ENCODE data around the gene MTAP. TPM values are rescaled to one million over a fixed set of nuclear protein-coding genes. Genes with fewer than 3 reads are reported as not detected.

Gene MTAP
- total RNA-seq, 1 experiment from 2014 or later, result 84.3 TPM

- TF ChIP-seq CDX4 (CRISPR knock-in tag; IDR thresholded peaks at IDR 0.05; ENCODE audit: borderline replicate concordance) (no peak), ZNF281 (CRISPR knock-in tag; IDR thresholded peaks at IDR 0.05) (no peak), GTF2I (CRISPR knock-in tag; conservative IDR thresholded peaks at IDR 0.05) (no peak), SMAD4 (CRISPR knock-in tag; IDR thresholded peaks at IDR 0.05) (no peak), NFYB (CRISPR knock-in tag; conservative IDR thresholded peaks at IDR 0.05; ENCODE audit: low read depth) (no peak), TCF7 (CRISPR knock-in tag; IDR thresholded peaks at IDR 0.05; ENCODE audit: low read depth) (no peak), KAT7 (CRISPR knock-in tag; IDR thresholded peaks at IDR 0.05; ENCODE audit: borderline replicate concordance) (no peak), ZNF263 (CRISPR knock-in tag; IDR thresholded peaks at IDR 0.05; ENCODE audit: low read depth) (no peak), MLX (CRISPR knock-in tag; IDR thresholded peaks at IDR 0.05) (no peak), TEAD1 (CRISPR knock-in tag; IDR thresholded peaks at IDR 0.05) (no peak), ZBTB21 (CRISPR knock-in tag; IDR thresholded peaks at IDR 0.05; ENCODE audit: borderline replicate concordance) (no peak), ZBTB43 (CRISPR knock-in tag; IDR thresholded peaks at IDR 0.05) (no peak)
These were observed 9.5 kb downstream of the MTAP start (continued) for GRCh38 chr9:21811914-21812313.

GRCh38 chr9:21812415-21812814 lies 10.0 kb downstream of the MTAP start:
- CTCF ChIA-PET, result interaction anchor here (1.2 to 3.0 kb wide), 6 partner anchors 10 to 432 kb away, joined by 4 to 11 read pairs (median 5); partner anchors contain the start of gene MTAP
- peaks cover 56% of the 10 kb centered on the region for H3K36me3 Mint-ChIP-seq
- H3K4me3 Mint-ChIP-seq, result no peak overlapping the region
- H3K27ac Mint-ChIP-seq, result no peak overlapping the region
- ATAC-seq, result no peak
- POLR2A ChIA-PET, result no interaction called here
- H3K27me3 Mint-ChIP-seq (ENCODE audit: low read depth), result no peaks in the 10 kb centered on the region
- no peak for DNase-seq (ENCODE audit: low spot score)
- H3K4me1 Mint-ChIP-seq, result peaks cover 3% of the 10 kb centered on the region
- no peaks in the 10 kb centered on the region for H3K9me3 Mint-ChIP-seq
- TF ChIP-seq NFYB (CRISPR knock-in tag; conservative IDR thresholded peaks at IDR 0.05; ENCODE audit: low read depth) (no peak), ATF6 (CRISPR knock-in tag; IDR thresholded peaks at IDR 0.05) (no peak), STAT6 (CRISPR knock-in tag; conservative IDR thresholded peaks at IDR 0.05; ENCODE audit: low read depth) (no peak), EMX1 (CRISPR knock-in tag; IDR thresholded peaks at IDR 0.05) (no peak), ATF2 (CRISPR knock-in tag; IDR thresholded peaks at IDR 0.05; ENCODE audit: borderline replicate concordance, low read depth) (no peak), GABPB1 (CRISPR knock-in tag; IDR thresholded peaks at IDR 0.05) (no peak), ELF4 (CRISPR knock-in tag; IDR thresholded peaks at IDR 0.05; ENCODE audit: low read depth) (no peak), HMGXB4 (CRISPR knock-in tag; IDR thresholded peaks at IDR 0.05) (no peak)
